Ascending aorta (tissue), 2 donors: ENCODE measurements around the gene WWC1. TPM values are rescaled to one million over a fixed set of nuclear protein-coding genes. Genes with fewer than 3 reads are reported as not detected.

ENCODE experiments used
- DNase-seq, 2 donors: peaks; one replicate each; pipeline ENCODE4 v3.0.0-alpha.2; 2019; ENCODE audit warnings: low spot score in 2 of 2
- H3K27ac ChIP-seq, 2 donors: fragments of 200-600 bp; sonication (generic); one replicate each; pipeline ENCODE4 v1.5.1; 2016 to 2017; ENCODE audit warnings: mild to moderate bottlenecking in 1 of 2
- H3K27me3 ChIP-seq: fragments of 200-600 bp; sonication (generic); one replicate; pipeline ENCODE4 v1.5.1; 2017
- H3K36me3 ChIP-seq, 2 donors: fragments of 200-600 bp; sonication (generic); one replicate each; pipeline ENCODE4 v1.5.1; 2016
- H3K4me1 ChIP-seq, 2 donors: fragments of 200-600 bp; sonication (generic); one replicate each; pipeline ENCODE4 v1.5.1; 2016 to 2017; ENCODE audit warnings: mild to moderate bottlenecking in 1 of 2
- H3K4me3 ChIP-seq, 2 donors: fragments of 200-600 bp; sonication (generic); one replicate each; pipeline ENCODE4 v1.5.1; 2016 to 2017; ENCODE audit warnings: mild to moderate bottlenecking in 1 of 2
- H3K9me3 ChIP-seq, 2 donors: fragments of 200-600 bp; sonication (generic); one replicate each; pipeline ENCODE4 v1.5.1; 2016
- intact Hi-C: fragments of 100-400 bp; cut with DNase I; formaldehyde crosslinking; loops from one replicate; pipeline ENCODE4 v1.15.1; 2023
- total RNA-seq: library from RNA; depleted of rRNA; stranded (reverse); fragments of >200 nt; gene quantifications from one replicate; pipeline ENCODE4 v1.1.0, GENCODE V29; 2016
- TF ChIP-seq, protein P1 (sequence below), 3 experiments: fragments of 200-600 bp in 2 of 3; fragments of 450-650 bp in 1 of 3; sonication (generic) in 2 of 3; IDR thresholded peaks; one replicate each; pipeline ENCODE4 v1.5.1; 2016 to 2019; ENCODE audit warnings: antibody characterized with exemption in 3 of 3, mild to moderate bottlenecking in 1 of 3, moderate library complexity in 1 of 3

The WWC1 gene
- total RNA-seq, 1 donor from 2014 or later, result not detected

DNA sequence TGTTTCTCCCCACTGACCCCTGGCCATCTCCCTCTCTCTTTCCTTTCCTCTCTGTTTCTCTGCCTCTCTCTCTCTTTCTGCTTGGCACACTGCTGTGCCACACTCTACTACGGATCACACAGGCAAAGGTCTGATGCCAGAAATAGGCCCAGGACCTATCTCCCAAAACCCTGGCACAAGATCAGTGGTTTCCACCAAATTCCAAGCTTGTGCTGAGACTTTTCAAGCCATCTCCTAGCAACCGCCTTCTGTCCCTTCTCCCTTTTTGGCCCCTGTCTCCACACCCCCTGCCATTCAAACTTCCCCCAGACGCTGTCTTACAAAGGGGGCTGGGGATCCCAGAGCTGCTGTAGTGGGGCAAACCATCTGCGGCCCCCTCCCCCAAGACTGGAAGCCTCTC lies 156.4 kb downstream of the WWC1 start:
- H3K27me3 ChIP-seq, result no peaks in the 10 kb centered on the region
- H3K27ac ChIP-seq, result no peak overlapping the region
- H3K4me1 ChIP-seq, result no peaks in the 10 kb centered on the region
- TF ChIP-seq, protein P1, sequence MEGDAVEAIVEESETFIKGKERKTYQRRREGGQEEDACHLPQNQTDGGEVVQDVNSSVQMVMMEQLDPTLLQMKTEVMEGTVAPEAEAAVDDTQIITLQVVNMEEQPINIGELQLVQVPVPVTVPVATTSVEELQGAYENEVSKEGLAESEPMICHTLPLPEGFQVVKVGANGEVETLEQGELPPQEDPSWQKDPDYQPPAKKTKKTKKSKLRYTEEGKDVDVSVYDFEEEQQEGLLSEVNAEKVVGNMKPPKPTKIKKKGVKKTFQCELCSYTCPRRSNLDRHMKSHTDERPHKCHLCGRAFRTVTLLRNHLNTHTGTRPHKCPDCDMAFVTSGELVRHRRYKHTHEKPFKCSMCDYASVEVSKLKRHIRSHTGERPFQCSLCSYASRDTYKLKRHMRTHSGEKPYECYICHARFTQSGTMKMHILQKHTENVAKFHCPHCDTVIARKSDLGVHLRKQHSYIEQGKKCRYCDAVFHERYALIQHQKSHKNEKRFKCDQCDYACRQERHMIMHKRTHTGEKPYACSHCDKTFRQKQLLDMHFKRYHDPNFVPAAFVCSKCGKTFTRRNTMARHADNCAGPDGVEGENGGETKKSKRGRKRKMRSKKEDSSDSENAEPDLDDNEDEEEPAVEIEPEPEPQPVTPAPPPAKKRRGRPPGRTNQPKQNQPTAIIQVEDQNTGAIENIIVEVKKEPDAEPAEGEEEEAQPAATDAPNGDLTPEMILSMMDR (IDR thresholded peaks at IDR 0.05), result no peak
- intact Hi-C loops, result no loop called here
- no peak for DNase-seq
- no peaks in the 10 kb centered on the region for H3K9me3 ChIP-seq
- no peak overlapping the region for H3K4me3 ChIP-seq
- no peaks in the 10 kb centered on the region for H3K36me3 ChIP-seq

DNA sequence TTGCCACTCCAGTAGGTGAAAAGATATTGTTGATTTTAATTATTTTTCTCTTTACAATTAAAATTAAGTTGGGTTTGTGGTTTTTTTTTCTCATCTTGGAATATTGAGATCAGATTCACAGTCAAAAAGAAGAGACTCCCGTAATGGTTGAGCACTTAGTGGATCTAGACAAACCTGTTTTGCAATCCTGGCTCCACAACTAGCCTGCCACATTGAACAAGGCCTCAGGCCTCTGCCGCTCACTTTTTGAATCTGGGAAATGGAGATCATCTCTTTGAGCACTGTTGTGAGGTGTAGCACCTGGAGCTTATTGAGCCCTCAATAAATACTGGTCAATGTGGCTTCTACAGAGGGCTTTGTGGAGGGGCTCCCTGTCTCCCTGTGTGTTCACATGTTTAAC lies 157.7 kb downstream of the WWC1 start:
- intact Hi-C loops, result no loop called here
- H3K27ac ChIP-seq, result no peak overlapping the region
- no peaks in the 10 kb centered on the region for H3K4me1 ChIP-seq
- TF ChIP-seq, protein P1 (IDR thresholded peaks at IDR 0.05), result no peak
- H3K9me3 ChIP-seq, result no peaks in the 10 kb centered on the region
- no peaks in the 10 kb centered on the region for H3K36me3 ChIP-seq
- no peak overlapping the region for H3K4me3 ChIP-seq
- DNase-seq, result no peak
- no peaks in the 10 kb centered on the region for H3K27me3 ChIP-seq

DNA sequence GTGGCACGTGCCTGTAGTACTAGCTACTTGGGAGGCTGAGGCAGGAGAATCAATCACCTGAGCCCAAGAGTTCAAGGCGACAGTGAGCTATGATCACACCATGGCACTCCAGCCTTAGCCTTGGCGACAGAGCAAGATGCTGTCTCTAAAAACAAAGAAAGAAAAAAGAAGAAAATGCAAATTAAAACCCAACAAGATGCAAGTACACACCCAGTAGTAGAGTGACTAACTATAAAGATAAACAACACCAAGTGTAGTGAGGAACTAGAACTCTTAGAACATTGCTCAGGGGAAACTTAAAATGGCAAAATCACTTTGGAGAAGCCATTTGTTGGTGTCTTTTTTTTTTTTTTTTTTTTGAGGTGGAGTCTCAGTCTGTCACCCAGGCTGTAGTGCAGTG lies 160.1 kb downstream of the WWC1 start:
- Histone ChIP-seq H3K4me3 (no peak overlapping the region), H3K4me1 (no peaks in the 10 kb centered on the region), H3K27me3 (no peaks in the 10 kb centered on the region), H3K9me3 (no peaks in the 10 kb centered on the region), H3K27ac (no peak overlapping the region), H3K36me3 (no peaks in the 10 kb centered on the region)
- intact Hi-C loops, result no loop called here
- TF ChIP-seq, protein P1 (IDR thresholded peaks at IDR 0.05), result no peak
- DNase-seq, result no peak

DNA sequence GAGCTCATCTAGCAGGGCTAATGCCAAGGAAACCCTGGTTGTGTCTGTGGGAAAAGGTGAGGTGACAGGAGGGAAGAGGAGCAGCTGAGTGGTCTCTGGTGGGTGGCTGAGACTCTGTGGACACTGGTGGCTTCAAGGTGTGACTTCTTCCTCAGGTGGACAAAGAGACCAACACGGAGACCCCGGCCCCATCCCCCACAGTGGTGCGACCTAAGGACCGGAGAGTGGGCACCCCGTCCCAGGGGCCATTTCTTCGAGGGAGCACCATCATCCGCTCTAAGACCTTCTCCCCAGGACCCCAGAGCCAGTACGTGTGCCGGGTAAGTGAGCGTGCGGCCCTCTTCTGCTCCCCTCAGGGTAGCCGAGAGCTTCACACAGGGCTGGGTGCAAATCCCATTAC lies 163.8 kb downstream of the WWC1 start:
- Histone ChIP-seq H3K4me1 (no peaks in the 10 kb centered on the region), H3K27ac (no peak overlapping the region), H3K27me3 (no peaks in the 10 kb centered on the region), H3K9me3 (peaks cover 0 to 2% of the 10 kb centered on the region in 2 donors), H3K4me3 (no peak overlapping the region), H3K36me3 (no peaks in the 10 kb centered on the region)
- no peak for DNase-seq
- intact Hi-C loops, result no loop called here
- TF ChIP-seq, protein P1 (IDR thresholded peaks at IDR 0.05), result no peak

DNA sequence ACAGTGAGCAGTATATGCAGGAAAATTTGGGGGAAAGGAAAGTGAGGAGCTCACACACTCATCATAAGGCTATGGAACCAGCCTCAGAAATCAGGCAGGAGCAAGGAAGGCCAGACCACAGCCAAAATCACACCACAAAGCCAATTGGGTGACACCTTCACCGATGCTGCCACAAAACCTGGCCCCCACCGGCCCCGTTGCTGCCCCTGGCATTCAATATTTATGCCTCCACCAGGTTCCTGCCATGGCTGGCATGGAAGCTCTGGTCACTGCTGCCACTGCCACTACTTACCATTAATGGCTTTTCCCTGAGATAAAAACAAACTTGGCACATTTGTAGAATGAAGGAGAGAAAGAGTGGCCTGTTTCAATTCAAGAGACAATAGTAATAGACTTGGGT lies 166.1 kb downstream of the WWC1 start:
- TF ChIP-seq, protein P1 (IDR thresholded peaks at IDR 0.05), result no peak
- Histone ChIP-seq H3K9me3 (peaks cover 0 to 2% of the 10 kb centered on the region in 2 donors), H3K4me1 (no peaks in the 10 kb centered on the region), H3K27ac (no peak overlapping the region), H3K27me3 (no peaks in the 10 kb centered on the region), H3K36me3 (no peaks in the 10 kb centered on the region), H3K4me3 (no peak overlapping the region)
- no peak for DNase-seq
- intact Hi-C loops, result no loop called here

DNA sequence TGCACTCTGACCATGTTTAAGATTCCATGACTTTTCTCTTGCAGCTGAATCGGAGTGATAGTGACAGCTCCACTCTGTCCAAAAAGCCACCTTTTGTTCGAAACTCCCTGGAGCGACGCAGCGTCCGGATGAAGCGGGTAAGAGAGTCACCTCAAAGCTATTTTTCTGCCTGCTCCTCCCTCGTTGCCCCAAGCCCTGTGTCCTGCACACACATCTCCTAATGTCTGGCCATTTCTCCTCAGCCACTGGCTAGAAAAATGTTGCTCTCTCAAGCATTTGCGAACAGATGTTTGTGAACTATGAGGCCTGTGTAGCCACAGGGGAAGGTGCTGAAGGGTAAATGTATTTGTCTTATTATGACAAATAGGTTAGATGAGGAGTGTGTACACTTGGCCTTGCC lies 169.2 kb downstream of the WWC1 start:
- H3K9me3 ChIP-seq, result peaks cover 0 to 2% of the 10 kb centered on the region in 2 donors
- no peak for DNase-seq

More for the DNA sequence above, 169.2 kb downstream of the WWC1 start:
- intact Hi-C loops, result no loop called here
- H3K4me1 ChIP-seq, result no peaks in the 10 kb centered on the region
- H3K27me3 ChIP-seq, result no peaks in the 10 kb centered on the region
- no peaks in the 10 kb centered on the region for H3K36me3 ChIP-seq
- H3K4me3 ChIP-seq, result no peak overlapping the region
- TF ChIP-seq, protein P1 (IDR thresholded peaks at IDR 0.05), result no peak
- H3K27ac ChIP-seq, result no peak overlapping the region
